SK-N-MC (cell line): Measurements from ENCODE around the gene ITPRIP.

Experiments
- EZH2 ChIP-seq: fragments of 200-600 bp; sonication (generic); IDR thresholded peaks from one replicate; pipeline ENCODE4 v1.6.1; 2017; ENCODE audit warnings: antibody characterized with exemption
- POLR2AphosphoS5 ChIP-seq: IDR thresholded peaks from 2 replicates; pipeline ENCODE4 v1.6.1; 2012; ENCODE audit warnings: mild to moderate bottlenecking, low read depth, low read length, borderline replicate concordance

- no peak for TF ChIP-seq EZH2
- no peak for TF ChIP-seq POLR2AphosphoS5
Observed at GRCh38 chr10:104332243-104333031, 5.8 kb downstream of the ITPRIP start.
